GM06990 (cell line): Measurements from ENCODE around the gene ARF1.

Experiments
- DNase-seq: peaks from one replicate; pipeline ENCODE4 v3.0.0-alpha.2; 2011; ENCODE audit not compliant: insufficient read length; ENCODE audit errors: extremely low read depth
- H3K27me3 ChIP-seq: replicated peaks from 2 replicates; pipeline ENCODE4 v1.6.0; 2011; ENCODE audit warnings: low read length; ENCODE audit not compliant: control insufficient read depth, insufficient read depth
- H3K36me3 ChIP-seq: 2 replicates; pipeline ENCODE4 v1.5.1; 2011; ENCODE audit warnings: low read length; ENCODE audit not compliant: control insufficient read depth, insufficient read depth
- H3K4me3 ChIP-seq: replicated peaks from 2 replicates; pipeline ENCODE4 v1.5.1; 2011; ENCODE audit warnings: low read depth, mild to moderate bottlenecking, control low read depth, low read length
- CTCF ChIP-seq: IDR thresholded peaks from 2 replicates; pipeline ENCODE4 v1.5.1; 2011; ENCODE audit warnings: low read length, control low read depth, mild to moderate bottlenecking, inconsistent platforms; ENCODE audit not compliant: insufficient read depth, poor library complexity, severe bottlenecking

Gene ARF1

GRCh38 chr1:228118040-228118439 lies 35.5 kb downstream of the ARF1 start:
- no peak overlapping the region for H3K4me3 ChIP-seq

DNA sequence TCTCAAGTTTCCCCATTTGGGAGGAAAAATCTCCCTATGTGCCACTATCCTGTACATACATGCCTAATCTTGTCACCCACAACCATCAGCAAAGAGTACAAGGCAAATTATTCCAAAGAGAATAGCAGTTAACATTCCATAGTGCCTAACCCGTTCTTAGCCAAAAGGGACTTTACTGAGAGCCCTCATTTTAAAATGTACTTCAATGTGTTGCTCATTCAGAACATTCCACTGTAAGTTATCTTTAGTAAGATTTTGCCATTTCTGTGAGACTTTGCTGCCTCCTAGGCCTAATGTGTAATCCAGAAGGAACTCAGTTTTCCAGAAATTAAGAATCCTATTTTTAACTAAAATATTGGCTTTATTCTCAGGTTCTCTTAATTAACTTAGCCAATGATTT lies 37.8 kb downstream of the ARF1 start:
- no peak overlapping the region for H3K4me3 ChIP-seq
- no peak for TF ChIP-seq CTCF
- H3K27me3 ChIP-seq, result no peaks in the 10 kb centered on the region
- H3K36me3 ChIP-seq, result no peaks in the 10 kb centered on the region
- no peak for DNase-seq

More at GRCh38 chr1:228118040-228118439, 35.5 kb downstream of the ARF1 start:
- no peak for DNase-seq
- no peaks in the 10 kb centered on the region for H3K36me3 ChIP-seq
- no peak for TF ChIP-seq CTCF
- H3K27me3 ChIP-seq, result no peaks in the 10 kb centered on the region

- Histone ChIP-seq H3K27me3 (no peaks in the 10 kb centered on the region), H3K36me3 (no peaks in the 10 kb centered on the region), H3K4me3 (no peak overlapping the region)
- DNase-seq, result no peak
- TF ChIP-seq CTCF, result no peak
Measured at GRCh38 chr1:228120857-228121489, 38.5 kb downstream of the ARF1 start.

GRCh38 chr1:228122921-228123441 lies 40.5 kb downstream of the ARF1 start:
- Histone ChIP-seq H3K36me3 (no peaks in the 10 kb centered on the region), H3K4me3 (no peak overlapping the region), H3K27me3 (no peaks in the 10 kb centered on the region)
- DNase-seq, result no peak
- TF ChIP-seq CTCF, result no peak

- no peak for TF ChIP-seq CTCF
Measured at GRCh38 chr1:228123505-228123904, 41.0 kb downstream of the ARF1 start.

More at GRCh38 chr1:228123505-228123904, 41.0 kb downstream of the ARF1 start:
- Histone ChIP-seq H3K4me3 (no peak overlapping the region), H3K36me3 (no peaks in the 10 kb centered on the region), H3K27me3 (no peaks in the 10 kb centered on the region)
- DNase-seq, result no peak
